Cardiac muscle cell (in vitro differentiated cells and primary cell): ENCODE results near the gene MISP3. TPM values are rescaled to one million over a fixed set of nuclear protein-coding genes. Genes with fewer than 3 reads are reported as not detected.

Experiments used
- DNase-seq, 2 donors: peaks; one replicate each; pipeline versions ENCODE4 v3.0.0 to v3.0.0-alpha.2; 2010 to 2017; ENCODE audit warnings: low read depth in 1 of 2, low spot score in 1 of 2
- H3K27ac ChIP-seq: fragments of 200-600 bp; sonication (generic); 2 replicates; pipeline ENCODE4 v1.5.1; 2016
- H3K27me3 ChIP-seq: fragments of 200-600 bp; sonication (generic); 2 replicates; pipeline ENCODE4 v1.6.0; 2016; ENCODE audit warnings: control low read depth
- H3K36me3 ChIP-seq: fragments of 200-600 bp; sonication (generic); 2 replicates; pipeline ENCODE4 v1.5.1; 2016; ENCODE audit warnings: control low read depth
- H3K4me1 ChIP-seq: fragments of 200-600 bp; sonication (generic); 2 replicates; pipeline ENCODE4 v1.8.1; 2017; ENCODE audit warnings: low read depth, mild to moderate bottlenecking, mixed run types
- H3K4me3 ChIP-seq: fragments of 200-600 bp; sonication (generic); 2 replicates; pipeline ENCODE4 v1.5.1; 2016; ENCODE audit warnings: mild to moderate bottlenecking
- H3K9me3 ChIP-seq: fragments of 200-600 bp; sonication (generic); 2 replicates; pipeline ENCODE4 v1.5.1; 2017; ENCODE audit warnings: low read depth, mild to moderate bottlenecking, control low read depth
- polyA plus RNA-seq: library from polyadenylated mRNA; unstranded; fragments of >200 nt; fragmentation: Nextera tagmentation; extraction: Ambion mirVana; gene quantifications from 2 replicates; pipeline ENCODE4 v1.2.1, GENCODE V29; 2016
- total RNA-seq: library from RNA; depleted of rRNA; stranded (reverse); fragments of >200 nt; gene quantifications from 2 replicates; pipeline ENCODE4 v1.2.3, GENCODE V29; 2016
- TF ChIP-seq, protein P1 (sequence below): IDR thresholded peaks from 2 replicates; pipeline ENCODE4 v1.5.1; 2012; ENCODE audit warnings: low read depth, mild to moderate bottlenecking, low read length

MISP3 gene
- total and polyA plus RNA-seq, 2 experiments from 2014 or later, result 19.4 to 23.2 TPM

DNA sequence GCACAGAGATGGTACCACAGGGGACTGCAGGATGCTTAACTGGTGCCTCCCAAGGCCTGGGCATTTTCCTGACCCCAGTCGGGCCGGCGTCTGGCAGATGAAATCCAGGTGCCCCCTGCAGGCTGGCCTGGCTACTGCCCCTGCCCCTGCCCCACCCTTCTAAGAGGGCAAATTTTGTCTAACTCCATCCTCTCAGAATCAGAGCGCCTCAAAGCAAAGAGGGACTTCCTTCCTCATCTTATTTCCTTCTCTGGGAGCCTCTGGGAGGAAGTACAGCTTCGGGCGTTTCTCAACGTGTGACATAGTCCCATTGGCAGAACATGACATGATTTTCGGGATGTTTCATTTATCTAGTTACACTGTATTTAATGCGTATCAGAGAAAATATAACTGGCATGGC, 42.3 kb downstream of the MISP3 start:
- no peak overlapping the region for H3K4me3 ChIP-seq
- no peaks in the 10 kb centered on the region for H3K36me3 ChIP-seq
- H3K4me1 ChIP-seq, result peaks cover 46% of the 10 kb centered on the region
- DNase-seq, result peak; percentile 39 to 44
- no peak overlapping the region for H3K27ac ChIP-seq
- no peaks in the 10 kb centered on the region for H3K27me3 ChIP-seq
- TF ChIP-seq, protein P1, sequence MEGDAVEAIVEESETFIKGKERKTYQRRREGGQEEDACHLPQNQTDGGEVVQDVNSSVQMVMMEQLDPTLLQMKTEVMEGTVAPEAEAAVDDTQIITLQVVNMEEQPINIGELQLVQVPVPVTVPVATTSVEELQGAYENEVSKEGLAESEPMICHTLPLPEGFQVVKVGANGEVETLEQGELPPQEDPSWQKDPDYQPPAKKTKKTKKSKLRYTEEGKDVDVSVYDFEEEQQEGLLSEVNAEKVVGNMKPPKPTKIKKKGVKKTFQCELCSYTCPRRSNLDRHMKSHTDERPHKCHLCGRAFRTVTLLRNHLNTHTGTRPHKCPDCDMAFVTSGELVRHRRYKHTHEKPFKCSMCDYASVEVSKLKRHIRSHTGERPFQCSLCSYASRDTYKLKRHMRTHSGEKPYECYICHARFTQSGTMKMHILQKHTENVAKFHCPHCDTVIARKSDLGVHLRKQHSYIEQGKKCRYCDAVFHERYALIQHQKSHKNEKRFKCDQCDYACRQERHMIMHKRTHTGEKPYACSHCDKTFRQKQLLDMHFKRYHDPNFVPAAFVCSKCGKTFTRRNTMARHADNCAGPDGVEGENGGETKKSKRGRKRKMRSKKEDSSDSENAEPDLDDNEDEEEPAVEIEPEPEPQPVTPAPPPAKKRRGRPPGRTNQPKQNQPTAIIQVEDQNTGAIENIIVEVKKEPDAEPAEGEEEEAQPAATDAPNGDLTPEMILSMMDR, result peak; percentile 52
- H3K9me3 ChIP-seq, result no peaks in the 10 kb centered on the region

DNA sequence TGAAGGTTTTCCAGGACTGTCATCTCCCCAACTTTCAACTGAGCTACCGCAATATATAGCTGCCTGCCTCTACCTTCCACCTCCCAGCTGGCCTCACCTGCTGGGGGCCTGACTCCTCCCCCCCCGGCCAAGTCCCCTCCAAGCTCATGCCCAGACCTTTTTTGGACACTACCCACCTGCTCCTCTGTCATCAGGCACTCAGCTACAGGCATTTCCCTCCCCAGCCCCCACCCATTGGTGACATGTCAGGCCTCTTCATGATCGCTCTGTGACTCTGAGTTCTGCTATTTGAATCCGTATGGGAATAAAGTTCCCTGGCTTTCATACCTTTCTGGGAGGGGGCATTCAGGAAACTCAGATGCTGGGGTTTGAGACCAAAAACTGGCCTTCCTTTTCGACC, 43.2 kb downstream of the MISP3 start:
- H3K4me3 ChIP-seq, result peak overlapping the region; percentile 85
- H3K4me1 ChIP-seq, result peaks cover 48% of the 10 kb centered on the region
- H3K36me3 ChIP-seq, result no peaks in the 10 kb centered on the region
- no peak for DNase-seq
- TF ChIP-seq, protein P1, result no peak
- no peaks in the 10 kb centered on the region for H3K27me3 ChIP-seq
- H3K9me3 ChIP-seq, result no peaks in the 10 kb centered on the region
- peak overlapping the region; percentile 75 for H3K27ac ChIP-seq

DNA sequence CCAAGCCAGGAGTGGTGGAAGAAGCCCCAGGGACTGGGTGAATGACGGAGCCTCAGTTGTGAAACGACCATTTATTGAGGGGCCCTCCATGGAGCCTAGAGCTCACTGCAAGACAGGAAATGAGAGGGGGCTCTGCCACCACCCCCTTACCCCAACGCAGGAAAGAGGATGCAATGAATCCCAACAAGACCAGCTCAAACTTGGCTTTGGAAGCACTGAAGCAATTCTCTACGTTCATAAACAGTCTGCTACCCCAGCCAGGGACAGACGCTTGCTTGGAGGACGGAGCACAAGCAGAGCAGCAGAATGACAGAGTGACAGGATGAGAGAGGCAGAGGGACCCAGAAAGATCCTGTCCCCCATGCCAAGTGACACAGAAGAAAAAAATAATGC, 43.9 kb downstream of the MISP3 start:
- H3K27ac ChIP-seq, result peak overlapping the region; percentile 75
- H3K4me1 ChIP-seq, result peaks cover 48% of the 10 kb centered on the region
- H3K4me3 ChIP-seq, result peak overlapping the region; percentile 85
- H3K27me3 ChIP-seq, result no peaks in the 10 kb centered on the region
- no peak for DNase-seq
- no peaks in the 10 kb centered on the region for H3K9me3 ChIP-seq
- no peaks in the 10 kb centered on the region for H3K36me3 ChIP-seq
- TF ChIP-seq, protein P1, result no peak

DNA sequence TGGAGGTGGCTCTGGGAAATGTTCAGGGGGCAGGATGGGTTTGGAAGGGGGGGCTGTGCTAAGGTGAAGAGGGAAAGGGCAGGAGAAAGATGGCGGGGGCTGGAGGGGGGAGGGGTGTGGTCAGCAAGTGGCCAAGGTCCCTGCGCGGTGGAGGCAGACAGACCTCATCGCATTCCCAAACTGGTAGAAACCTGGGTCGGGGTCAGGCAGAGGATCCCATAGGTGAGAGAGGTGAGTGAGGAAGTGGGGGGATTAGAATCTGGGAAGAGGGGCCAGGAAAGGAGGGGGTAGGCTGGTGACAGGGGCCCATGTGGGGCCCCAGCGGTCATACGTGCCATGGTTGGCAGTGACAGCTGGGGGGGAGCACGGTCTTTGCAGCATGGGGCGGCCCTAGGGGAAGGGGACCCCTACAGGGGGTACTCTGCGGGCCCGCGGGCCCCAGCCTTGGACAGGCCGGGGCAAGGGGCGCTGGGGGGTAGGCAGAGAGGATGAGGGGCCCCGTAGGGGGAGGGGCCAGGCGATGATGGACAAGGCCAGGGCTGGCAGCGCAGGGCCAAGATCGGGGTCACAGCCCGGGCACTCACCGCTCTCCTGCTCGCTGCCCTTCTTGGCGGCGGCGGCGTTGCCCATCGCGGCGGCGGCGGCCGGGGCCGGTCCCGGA, 44.5 kb downstream of the MISP3 start:
- no peak for DNase-seq
- H3K9me3 ChIP-seq, result no peaks in the 10 kb centered on the region
- TF ChIP-seq, protein P1, result no peak
- peak overlapping the region; percentile 75 for H3K27ac ChIP-seq
- H3K4me3 ChIP-seq, result peak overlapping the region; percentile 85
- peaks cover 48% of the 10 kb centered on the region for H3K4me1 ChIP-seq
- H3K27me3 ChIP-seq, result no peaks in the 10 kb centered on the region
- H3K36me3 ChIP-seq, result no peaks in the 10 kb centered on the region

DNA sequence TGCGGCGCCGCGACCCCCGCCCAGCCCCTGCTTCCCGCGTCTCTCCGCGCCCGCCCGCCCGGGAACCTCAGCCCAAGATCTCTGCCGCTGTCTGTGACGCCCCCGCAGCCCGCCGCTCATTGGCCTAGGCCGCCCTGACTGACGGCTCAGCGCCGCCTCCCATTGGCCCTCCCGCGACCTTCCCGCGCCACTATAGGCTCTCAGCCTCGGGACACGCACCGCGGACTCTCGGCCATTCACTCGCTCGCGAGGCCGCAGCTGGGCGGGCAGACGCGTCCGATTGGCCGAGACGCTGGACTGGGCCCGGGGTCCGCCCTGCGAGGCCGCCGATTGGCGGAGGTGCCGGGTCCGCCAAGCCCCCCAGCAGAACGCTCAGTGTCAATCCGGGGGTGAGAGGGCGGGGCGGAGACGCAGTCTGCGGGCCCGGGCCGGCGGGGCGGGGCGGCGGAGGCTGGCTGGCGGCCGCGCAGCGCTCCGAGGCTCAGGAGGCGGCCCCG, 45.1 kb downstream of the MISP3 start, which contains the start of gene PRKACA:
Gene PRKACA, minus strand, starts transcription at position 95 of the 497 bp plus-strand sequence. CDS start 215 bp downstream, outside the sequence.
- no peaks in the 10 kb centered on the region for H3K9me3 ChIP-seq
- no peaks in the 10 kb centered on the region for H3K27me3 ChIP-seq
- DNase-seq, result peak; percentile 99 to 100
- H3K4me3 ChIP-seq, result peak within 1 kb of the TSS; percentile 85
- peaks cover 42% of the 10 kb centered on the region for H3K4me1 ChIP-seq
- no peaks in the 10 kb centered on the region for H3K36me3 ChIP-seq
- peak within 1 kb of the TSS; percentile 95 for H3K27ac ChIP-seq
- TF ChIP-seq, protein P1, result no peak
